Endothelial cell of umbilical vein (primary cell): Measurements from ENCODE around the gene KLHDC9. TPM values are rescaled to one million over a fixed set of nuclear protein-coding genes. Genes with fewer than 3 reads are reported as not detected.

Experiments used
- BruUV-seq: library from RNA; stranded (reverse); fragments of 400-500 nt; replicated peaks from 2 replicates; lab custom pipeline; 2021; lab: Mats Ljungman, UMichigan
- CTCF ChIA-PET: fragments of 300-600, 350-600 bp; sonication (Branson Sonifier 250); formaldehyde crosslinking; loops from one replicate; lab custom pipeline; 2021; ENCODE audit warnings: antibody characterized with exemption, inconsistent platforms; lab: Charles Lee
- POLR2A ChIA-PET: fragments of 300-600, 350-600 bp; sonication (Branson Sonifier 250); formaldehyde crosslinking; loops from one replicate; lab custom pipeline; 2021; ENCODE audit warnings: antibody characterized with exemption, inconsistent platforms; lab: Charles Lee
- DNase-seq: peaks from one replicate; pipeline ENCODE4 v3.0.0-alpha.2; 2011; ENCODE audit warnings: low read depth, low spot score
- FAIRE-seq: peaks from 2 replicates; lab custom pipeline; 2011; peaks lifted over from hg19 to GRCh38; lab: Jason Lieb, UNC
- H2AFZ ChIP-seq: 2 replicates; pipeline ENCODE4 v1.6.0; 2012; ENCODE audit warnings: low read depth, low read length, control low read depth, inconsistent platforms
- H3K27ac ChIP-seq: 2 replicates; pipeline ENCODE4 v1.5.1; 2011; ENCODE audit warnings: low read depth, mild to moderate bottlenecking, control low read depth, low read length, moderate library complexity; ENCODE audit not compliant: insufficient read depth
- H3K27me3 ChIP-seq, 2 experiments: 2 replicates each; pipeline versions ENCODE4 v1.6.0 to v1.6.1; 2011; ENCODE audit warnings: low read length in 2 of 2, mixed read lengths in 1 of 2; ENCODE audit not compliant: control insufficient read depth in 2 of 2, insufficient read depth in 2 of 2
- H3K36me3 ChIP-seq, 2 experiments: 2 replicates in 1 of 2; 3 replicates in 1 of 2; pipeline ENCODE4 v1.5.1; 2011; ENCODE audit warnings: low read length in 2 of 2, mild to moderate bottlenecking in 1 of 2, moderate library complexity in 1 of 2; ENCODE audit not compliant: control insufficient read depth in 2 of 2, insufficient read depth in 2 of 2; ENCODE audit errors: extremely low read depth in 1 of 2
- H3K4me1 ChIP-seq: 3 replicates; pipeline ENCODE4 v1.5.1; 2011; ENCODE audit warnings: mild to moderate bottlenecking, low read length; ENCODE audit not compliant: control insufficient read depth, insufficient read depth; ENCODE audit errors: extremely low read depth
- H3K4me2 ChIP-seq: 2 replicates; pipeline ENCODE4 v1.6.1; 2011; ENCODE audit warnings: low read length, control low read depth, mixed read lengths; ENCODE audit not compliant: insufficient read depth
- H3K4me3 ChIP-seq, 3 experiments: fragments of 200-600 bp in 1 of 3; sonication (generic), shearing (Covaris generic) in 1 of 3; replicated peaks in 1 of 3; 2 replicates each; pipeline ENCODE4 v1.5.1; 2011 to 2016; ENCODE audit warnings: control low read depth in 3 of 3, low read length in 3 of 3, mild to moderate bottlenecking in 2 of 3, inconsistent platforms in 1 of 3, low read depth in 1 of 3, moderate library complexity in 1 of 3; ENCODE audit not compliant: insufficient read depth in 1 of 3
- H3K79me2 ChIP-seq: 2 replicates; pipeline ENCODE4 v1.6.0; 2012; ENCODE audit warnings: low read length, inconsistent platforms; ENCODE audit not compliant: control insufficient read depth, insufficient read depth
- H3K9ac ChIP-seq: replicated peaks from 2 replicates; pipeline ENCODE3; 2011; ENCODE audit warnings: low read length, control low read depth; ENCODE audit not compliant: insufficient read depth; ENCODE audit errors: extremely low read depth
- H3K9me1 ChIP-seq: replicated peaks from 3 replicates; pipeline ENCODE4 v1.6.0; 2011; ENCODE audit warnings: mild to moderate bottlenecking, low read length; ENCODE audit not compliant: control insufficient read depth, insufficient read depth; ENCODE audit errors: extremely low read depth
- H3K9me3 ChIP-seq: replicated peaks from 2 replicates; pipeline ENCODE4 v1.5.1; 2012; ENCODE audit warnings: low read length, inconsistent platforms; ENCODE audit not compliant: control insufficient read depth, insufficient read depth
- H4K20me1 ChIP-seq: replicated peaks from 2 replicates; pipeline ENCODE3; 2011; ENCODE audit warnings: mild to moderate bottlenecking, low read length; ENCODE audit not compliant: control insufficient read depth, insufficient read depth; ENCODE audit errors: extremely low read depth
- CTCF ChIP-seq, 2 donors: IDR thresholded peaks; 1 replicate in 1 of 2; 2 replicates in 1 of 2; pipeline ENCODE4 v1.5.1; 2011; ENCODE audit warnings: low read length in 2 of 2, mild to moderate bottlenecking in 2 of 2, moderate library complexity in 2 of 2, control low read depth in 1 of 2, inconsistent platforms in 1 of 2, low read depth in 1 of 2; ENCODE audit not compliant: insufficient read depth in 1 of 2; ENCODE audit errors: extremely low read depth in 1 of 2
- EZH2 ChIP-seq: IDR thresholded peaks from 2 replicates; pipeline ENCODE4 v1.6.1; 2012; ENCODE audit warnings: borderline replicate concordance, low read depth, mild to moderate bottlenecking, moderate library complexity, low read length, inconsistent platforms; ENCODE audit not compliant: severe bottlenecking
- FOS ChIP-seq: IDR thresholded peaks from 2 replicates; pipeline ENCODE4 v1.6.1; 2011; ENCODE audit warnings: mild to moderate bottlenecking, low read length, moderate library complexity, borderline replicate concordance; ENCODE audit not compliant: insufficient read depth
- GATA2 ChIP-seq: IDR thresholded peaks from 2 replicates; pipeline ENCODE4 v1.7.0; 2011; ENCODE audit warnings: low read depth, mild to moderate bottlenecking, moderate library complexity, mixed read lengths, low read length; ENCODE audit not compliant: insufficient read length, insufficient read depth
- JUN ChIP-seq: IDR thresholded peaks from 2 replicates; pipeline ENCODE4 v1.6.1; 2011; ENCODE audit warnings: borderline replicate concordance, low read depth; ENCODE audit not compliant: insufficient read length, insufficient read depth
- MYC ChIP-seq: IDR thresholded peaks from one replicate; pipeline ENCODE4 v1.6.1; 2011; ENCODE audit warnings: mild to moderate bottlenecking, low read depth, low read length
- POLR2A ChIP-seq: IDR thresholded peaks from 2 replicates; pipeline ENCODE4 v1.6.1; 2012; ENCODE audit warnings: low read depth, mild to moderate bottlenecking, control low read depth, low read length
- POLR2AphosphoS5 ChIP-seq: IDR thresholded peaks from 2 replicates; pipeline ENCODE4 v1.6.1; 2012; ENCODE audit warnings: low read depth, mild to moderate bottlenecking, control low read depth, low read length, moderate library complexity; ENCODE audit not compliant: insufficient read depth
- dilution Hi-C: fragments of 300-500 bp; cut with MboI; formaldehyde crosslinking; loops from one replicate; pipeline ENCODE4 v1.15.0; 2019; ENCODE audit warnings: low sequenced_read_pairs; ENCODE audit not compliant: extremely low pct_ligation_motif_present
- intact Hi-C: fragments of 100-400 bp; cut with micrococcal nuclease; formaldehyde crosslinking; loops from one replicate; pipeline ENCODE4 v1.10.0; 2022
- polyA plus RNA-seq, 4 experiments: library from polyadenylated mRNA; depleted of rRNA in 3 of 4; stranded (reverse) in 3 of 4; unstranded in 1 of 4; fragments of >200 nt; gene quantifications; 2 replicates each; pipeline versions ENCODE4 v1.2.1 to v1.2.3, GENCODE V29; 2011 to 2012; ENCODE audit warnings: missing spikeins in 1 of 4
- small RNA-seq: library from RNA; depleted of rRNA; stranded (forward); fragments of <200 nt; gene quantifications from one replicate; pipeline ENCODE3, GENCODE V24; 2012; ENCODE audit warnings: low replicate concordance, low read depth; ENCODE audit not compliant: insufficient read depth, insufficient read length
- total RNA-seq: library from RNA; stranded (reverse); gene quantifications from 2 replicates; pipeline ENCODE4 v1.2.3, GENCODE V29; 2021
- TF ChIP-seq, protein P1 (sequence below): IDR thresholded peaks from 2 replicates; pipeline ENCODE4 v1.6.1; 2011; ENCODE audit not compliant: insufficient read depth, insufficient read length

KLHDC9 gene
- total and polyA plus RNA-seq, 2 donors (not counting 3 experiments of a cell fraction or from before 2014, with no cell fraction given), result 1.1 to 2.6 TPM

GRCh38 chr1:161145832-161146231, 47.7 kb downstream of the KLHDC9 start:
- no peak overlapping the region for H3K4me2 ChIP-seq
- DNase-seq, result no peak
- no peak for FAIRE-seq
- no TSS peak for BruUV-seq
- no peak for TF ChIP-seq EZH2
- TF ChIP-seq JUN, result no peak
- no peak for TF ChIP-seq MYC
- no peak for TF ChIP-seq POLR2AphosphoS5
- no peak for TF ChIP-seq POLR2A
- no peak for TF ChIP-seq CTCF (IDR thresholded peaks at IDR 0.05; ENCODE audit: extremely low read depth in 1 of 2, insufficient read depth in 1 of 2, low read depth in 1 of 2, low read length in 2 of 2)
- TF ChIP-seq, protein P1, sequence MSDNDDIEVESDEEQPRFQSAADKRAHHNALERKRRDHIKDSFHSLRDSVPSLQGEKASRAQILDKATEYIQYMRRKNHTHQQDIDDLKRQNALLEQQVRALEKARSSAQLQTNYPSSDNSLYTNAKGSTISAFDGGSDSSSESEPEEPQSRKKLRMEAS, result no peak
- no peak for TF ChIP-seq FOS
- TF ChIP-seq GATA2, result no peak
- no peak overlapping the region for H2AFZ ChIP-seq
- no peaks in the 10 kb centered on the region for H3K9me3 ChIP-seq
- no peaks in the 10 kb centered on the region for H3K9me1 ChIP-seq
- no peaks in the 10 kb centered on the region for H3K4me1 ChIP-seq
- no peaks in the 10 kb centered on the region for H3K27me3 ChIP-seq
- no peaks in the 10 kb centered on the region for H4K20me1 ChIP-seq
- POLR2A ChIA-PET, result interaction anchor here (0.7 kb wide), 1 partner anchor 244 kb away, joined by 3 read pairs; no protein-coding TSS in a partner anchor
- CTCF ChIA-PET, result interaction anchor here (1.3 kb wide), 1 partner anchor 311 kb away, joined by 3 read pairs; no protein-coding TSS in a partner anchor
- no peak overlapping the region for H3K27ac ChIP-seq
- H3K79me2 ChIP-seq, result no peaks in the 10 kb centered on the region
- no peak overlapping the region for H3K9ac ChIP-seq
- intact Hi-C loops (no loop called here), dilution Hi-C loops (no loop called here)
- no peak overlapping the region for H3K4me3 ChIP-seq
- H3K36me3 ChIP-seq, result no peaks in the 10 kb centered on the region

Small RNAs within 50 kb of the gene (small RNA-seq; reads per million reads assigned to genes)
- not detected for gene RF01225

Other genes with a start within 250 kb of the KLHDC9 start
- not detected in 2 replicates for gene CD244, start 235.5 kb upstream of the KLHDC9 start, total RNA-seq
- gene CD244, start 235.5 kb upstream of the KLHDC9 start, polyA plus RNA-seq, result not detected in 2 replicates
- not detected in 2 replicates for gene ITLN1, start 213.2 kb upstream of the KLHDC9 start, total RNA-seq
- gene ITLN1, start 213.2 kb upstream of the KLHDC9 start, polyA plus RNA-seq, result 0.12 and 0.24 TPM in 2 replicates
- not detected in 2 replicates for gene ITLN2, start 143.6 kb upstream of the KLHDC9 start, total RNA-seq
- 0.32 and 0.46 TPM in 2 replicates for gene ITLN2, start 143.6 kb upstream of the KLHDC9 start, polyA plus RNA-seq
- gene F11R, start 77.2 kb upstream of the KLHDC9 start, total RNA-seq, result 86.3 and 97.0 TPM in 2 replicates
- 124 and 137 TPM in 2 replicates for gene F11R, start 77.2 kb upstream of the KLHDC9 start, polyA plus RNA-seq
- gene TSTD1, start 59.4 kb upstream of the KLHDC9 start, total RNA-seq, result 8.9 and 12.5 TPM in 2 replicates
- 39.1 and 51.6 TPM in 2 replicates for gene TSTD1, start 59.4 kb upstream of the KLHDC9 start, polyA plus RNA-seq
- gene USF1, start 52.4 kb upstream of the KLHDC9 start, total RNA-seq, result 56.7 and 57.9 TPM in 2 replicates
- 53.4 and 66.0 TPM in 2 replicates for gene USF1, start 52.4 kb upstream of the KLHDC9 start, polyA plus RNA-seq
- gene ARHGAP30, start 28.5 kb upstream of the KLHDC9 start, total RNA-seq, result not detected in 2 replicates
- gene ARHGAP30, start 28.5 kb upstream of the KLHDC9 start, polyA plus RNA-seq, result not detected in 2 replicates
- 0.37 and 0.58 TPM in 2 replicates for gene NECTIN4, start 8.8 kb upstream of the KLHDC9 start, total RNA-seq
- gene NECTIN4, start 8.8 kb upstream of the KLHDC9 start, polyA plus RNA-seq, result 0.15 and 0.29 TPM in 2 replicates
- gene PFDN2, start 19.7 kb downstream of the KLHDC9 start, total RNA-seq, result 99.5 and 104 TPM in 2 replicates
- 86.8 and 157 TPM in 2 replicates for gene PFDN2, start 19.7 kb downstream of the KLHDC9 start, polyA plus RNA-seq
- gene NIT1, start 19.7 kb downstream of the KLHDC9 start, total RNA-seq, result 20.3 and 20.9 TPM in 2 replicates
- 26.5 and 28.2 TPM in 2 replicates for gene NIT1, start 19.7 kb downstream of the KLHDC9 start, polyA plus RNA-seq
- gene DEDD, start 34.3 kb downstream of the KLHDC9 start, total RNA-seq, result 50.2 and 54.9 TPM in 2 replicates
- 78.3 and 81.8 TPM in 2 replicates for gene DEDD, start 34.3 kb downstream of the KLHDC9 start, polyA plus RNA-seq
- 102 and 110 TPM in 2 replicates for gene UFC1, start 55.6 kb downstream of the KLHDC9 start, total RNA-seq
- 115 and 149 TPM in 2 replicates for gene UFC1, start 55.6 kb downstream of the KLHDC9 start, polyA plus RNA-seq
- 18.7 and 19.7 TPM in 2 replicates for gene USP21, start 61.1 kb downstream of the KLHDC9 start, total RNA-seq
- gene USP21, start 61.1 kb downstream of the KLHDC9 start, polyA plus RNA-seq, result 29.2 and 34.9 TPM in 2 replicates
- gene PPOX, start 68.1 kb downstream of the KLHDC9 start, total RNA-seq, result 28.5 and 28.9 TPM in 2 replicates
- 26.4 and 31.3 TPM in 2 replicates for gene PPOX, start 68.1 kb downstream of the KLHDC9 start, polyA plus RNA-seq
- 39.5 and 39.8 TPM in 2 replicates for gene B4GALT3, start 79.1 kb downstream of the KLHDC9 start, total RNA-seq
- gene B4GALT3, start 79.1 kb downstream of the KLHDC9 start, polyA plus RNA-seq, result 55.5 and 60.4 TPM in 2 replicates
- gene ADAMTS4, start 100.7 kb downstream of the KLHDC9 start, total RNA-seq, result 8.9 and 13.6 TPM in 2 replicates
- gene ADAMTS4, start 100.7 kb downstream of the KLHDC9 start, polyA plus RNA-seq, result 2.5 and 2.6 TPM in 2 replicates
- 95.1 and 99.7 TPM in 2 replicates for gene NDUFS2, start 104.0 kb downstream of the KLHDC9 start, total RNA-seq
- gene NDUFS2, start 104.0 kb downstream of the KLHDC9 start, polyA plus RNA-seq, result 101 and 130 TPM in 2 replicates
- 1.6 and 2.2 TPM in 2 replicates for gene FCER1G, start 116.9 kb downstream of the KLHDC9 start, total RNA-seq
- 1.1 and 1.3 TPM in 2 replicates for gene FCER1G, start 116.9 kb downstream of the KLHDC9 start, polyA plus RNA-seq
- not detected in 2 replicates for gene APOA2, start 125.3 kb downstream of the KLHDC9 start, total RNA-seq
- gene APOA2, start 125.3 kb downstream of the KLHDC9 start, polyA plus RNA-seq, result not detected in 2 replicates
- 18.7 TPM in 2 replicates for gene TOMM40L, start 127.7 kb downstream of the KLHDC9 start, total RNA-seq
- gene TOMM40L, start 127.7 kb downstream of the KLHDC9 start, polyA plus RNA-seq, result 18.6 and 19.6 TPM in 2 replicates
- not detected in 2 replicates for gene NR1I3, start 139.8 kb downstream of the KLHDC9 start, total RNA-seq
- gene NR1I3, start 139.8 kb downstream of the KLHDC9 start, polyA plus RNA-seq, result not detected in 2 replicates
- not detected in 2 replicates for gene PCP4L1, start 160.4 kb downstream of the KLHDC9 start, total RNA-seq
- gene PCP4L1, start 160.4 kb downstream of the KLHDC9 start, polyA plus RNA-seq, result not detected in 2 replicates
- 1.3 and 2.0 TPM in 2 replicates for gene MPZ, start 211.6 kb downstream of the KLHDC9 start, total RNA-seq
- 6.1 and 7.0 TPM in 2 replicates for gene MPZ, start 211.6 kb downstream of the KLHDC9 start, polyA plus RNA-seq
- gene SDHC, start 216.0 kb downstream of the KLHDC9 start, total RNA-seq, result 136 and 148 TPM in 2 replicates
- gene SDHC, start 216.0 kb downstream of the KLHDC9 start, polyA plus RNA-seq, result 219 and 279 TPM in 2 replicates